ENCODE measurements around the gene TMX4. TPM values are rescaled to one million over a fixed set of nuclear protein-coding genes. Genes with fewer than 3 reads are reported as not detected.

Gene TMX4
- total RNA-seq, 1 donor from 2014 or later: 28.7 TPM

DNA sequence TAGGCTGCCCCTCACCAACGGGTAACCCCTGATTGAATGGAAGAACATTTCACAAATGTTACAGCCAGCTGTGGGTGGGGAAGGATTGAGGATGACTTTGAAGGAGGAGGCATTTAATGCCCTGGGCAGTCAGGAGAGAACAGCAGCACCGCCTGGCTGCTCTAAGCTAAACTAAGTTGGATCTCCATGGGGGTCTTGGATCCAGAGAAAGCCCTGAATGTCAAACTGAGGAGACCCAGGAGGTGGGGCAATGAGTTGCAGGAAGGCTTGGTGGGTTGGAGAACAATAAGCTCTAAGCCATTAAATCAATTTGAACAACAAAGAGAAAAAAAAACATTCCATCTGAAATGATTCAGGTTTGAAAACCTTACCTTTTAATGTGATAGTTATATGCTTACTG lies 35.4 kb downstream of the TMX4 start:
- Mint-ChIP-seq H3K9me3 (no peaks in the 10 kb centered on the region), H3K4me3 (no peak overlapping the region), H3K4me1 (peaks cover 7% of the 10 kb centered on the region), H3K27me3 (ENCODE audit: low read depth) (no peaks in the 10 kb centered on the region), H3K27ac (no peak overlapping the region), H3K36me3 (peaks cover 20% of the 10 kb centered on the region)
- TF ChIP-seq, protein P1, sequence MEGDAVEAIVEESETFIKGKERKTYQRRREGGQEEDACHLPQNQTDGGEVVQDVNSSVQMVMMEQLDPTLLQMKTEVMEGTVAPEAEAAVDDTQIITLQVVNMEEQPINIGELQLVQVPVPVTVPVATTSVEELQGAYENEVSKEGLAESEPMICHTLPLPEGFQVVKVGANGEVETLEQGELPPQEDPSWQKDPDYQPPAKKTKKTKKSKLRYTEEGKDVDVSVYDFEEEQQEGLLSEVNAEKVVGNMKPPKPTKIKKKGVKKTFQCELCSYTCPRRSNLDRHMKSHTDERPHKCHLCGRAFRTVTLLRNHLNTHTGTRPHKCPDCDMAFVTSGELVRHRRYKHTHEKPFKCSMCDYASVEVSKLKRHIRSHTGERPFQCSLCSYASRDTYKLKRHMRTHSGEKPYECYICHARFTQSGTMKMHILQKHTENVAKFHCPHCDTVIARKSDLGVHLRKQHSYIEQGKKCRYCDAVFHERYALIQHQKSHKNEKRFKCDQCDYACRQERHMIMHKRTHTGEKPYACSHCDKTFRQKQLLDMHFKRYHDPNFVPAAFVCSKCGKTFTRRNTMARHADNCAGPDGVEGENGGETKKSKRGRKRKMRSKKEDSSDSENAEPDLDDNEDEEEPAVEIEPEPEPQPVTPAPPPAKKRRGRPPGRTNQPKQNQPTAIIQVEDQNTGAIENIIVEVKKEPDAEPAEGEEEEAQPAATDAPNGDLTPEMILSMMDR (IDR thresholded peaks at IDR 0.05; ENCODE audit: unreplicated experiment): no peak
- no peak for DNase-seq (ENCODE audit: low spot score in 2 of 2, unreplicated experiment in 2 of 2)

DNA sequence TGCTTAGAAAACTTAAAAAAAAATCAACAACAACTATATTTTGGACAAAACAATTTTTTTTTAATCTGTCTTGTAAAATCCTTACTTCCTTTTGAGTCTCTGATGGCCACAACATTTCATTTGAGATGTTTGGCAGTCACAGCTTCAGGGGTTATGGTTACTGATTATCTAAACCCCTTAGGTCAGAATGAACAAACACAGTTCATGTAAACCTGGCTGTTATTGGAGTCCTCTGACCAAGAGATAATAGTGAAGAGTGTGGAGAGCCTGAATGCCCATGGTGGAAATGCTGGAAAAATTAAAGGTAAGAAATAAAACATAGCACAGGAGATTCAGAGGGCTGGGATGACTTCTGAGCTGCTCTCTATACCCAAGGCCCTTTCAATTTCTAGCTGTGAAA lies 38.2 kb downstream of the TMX4 start:
- Mint-ChIP-seq H3K27me3 (ENCODE audit: low read depth) (no peaks in the 10 kb centered on the region), H3K9me3 (no peaks in the 10 kb centered on the region), H3K4me3 (no peak overlapping the region), H3K36me3 (peaks cover 20% of the 10 kb centered on the region), H3K4me1 (peaks cover 8% of the 10 kb centered on the region), H3K27ac (no peak overlapping the region)
- TF ChIP-seq, protein P1 (IDR thresholded peaks at IDR 0.05; ENCODE audit: unreplicated experiment): no peak
- no peak for DNase-seq (ENCODE audit: low spot score in 2 of 2, unreplicated experiment in 2 of 2)

DNA sequence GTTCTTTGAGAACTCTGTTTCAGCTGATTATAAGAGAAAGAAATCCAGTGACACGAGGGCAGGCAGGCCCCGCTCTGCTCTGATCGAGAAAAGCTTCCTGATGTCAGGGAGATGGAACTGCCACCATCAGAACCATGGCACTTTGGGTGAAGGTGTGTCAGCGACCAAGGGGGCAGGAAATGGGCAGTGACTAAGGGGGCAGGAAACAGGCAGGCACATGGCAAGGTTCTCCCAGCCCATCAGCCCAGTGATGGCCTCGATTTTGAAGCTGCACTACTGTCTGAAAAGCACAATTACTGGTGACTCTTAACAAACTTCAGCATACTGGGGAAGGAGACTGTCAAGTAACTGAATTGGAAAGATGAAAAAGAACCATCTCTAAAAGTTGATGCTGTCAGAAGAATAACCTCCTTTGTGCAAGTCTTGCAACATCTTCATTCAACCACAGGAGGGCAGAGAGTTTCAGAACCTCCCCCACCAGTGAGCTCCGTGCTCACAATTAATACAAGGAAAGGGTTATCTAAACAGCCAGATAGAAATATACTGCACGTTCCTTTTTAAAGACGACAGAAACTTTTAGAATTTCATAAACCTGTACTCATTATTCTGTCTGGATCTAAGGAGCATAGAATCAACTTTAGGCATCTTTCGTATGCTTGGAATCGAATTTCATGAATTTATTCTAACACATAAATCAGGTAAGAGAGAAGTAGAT lies 39.1 kb downstream of the TMX4 start:
- peaks cover 17% of the 10 kb centered on the region for H3K36me3 Mint-ChIP-seq
- no peak overlapping the region for H3K27ac Mint-ChIP-seq
- H3K27me3 Mint-ChIP-seq (ENCODE audit: low read depth): no peaks in the 10 kb centered on the region
- H3K4me1 Mint-ChIP-seq: peaks cover 8% of the 10 kb centered on the region
- H3K4me3 Mint-ChIP-seq: no peak overlapping the region
- DNase-seq (ENCODE audit: low spot score in 2 of 2, unreplicated experiment in 2 of 2): no peak
- H3K9me3 Mint-ChIP-seq: no peaks in the 10 kb centered on the region
- TF ChIP-seq, protein P1 (IDR thresholded peaks at IDR 0.05; ENCODE audit: unreplicated experiment): peak; percentile 36

DNA sequence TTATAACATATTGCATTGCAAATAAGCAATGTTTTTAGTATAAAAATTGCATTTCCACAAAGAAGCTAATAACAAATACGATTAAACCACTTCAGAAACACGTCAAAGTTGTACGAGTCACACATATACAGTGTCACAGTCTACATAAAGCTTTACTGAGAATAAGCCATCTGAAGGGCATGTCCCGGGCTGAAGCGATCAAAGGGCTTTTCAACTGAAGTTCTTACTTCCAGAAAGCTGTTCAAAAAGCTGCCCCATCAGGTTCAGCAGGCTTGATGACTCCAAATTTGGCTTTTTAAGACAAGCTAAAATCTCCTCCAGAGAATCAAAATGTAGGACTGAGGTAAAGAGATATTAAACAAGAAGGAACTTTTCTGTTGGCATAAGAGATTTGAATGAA lies 41.9 kb downstream of the TMX4 start:
- no peak for DNase-seq (ENCODE audit: low spot score in 2 of 2, unreplicated experiment in 2 of 2)
- peaks cover 9% of the 10 kb centered on the region for H3K36me3 Mint-ChIP-seq
- no peaks in the 10 kb centered on the region for H3K9me3 Mint-ChIP-seq
- H3K27me3 Mint-ChIP-seq (ENCODE audit: low read depth): peaks cover 8% of the 10 kb centered on the region
- H3K4me3 Mint-ChIP-seq: no peak overlapping the region
- H3K27ac Mint-ChIP-seq: no peak overlapping the region
- peaks cover 8% of the 10 kb centered on the region for H3K4me1 Mint-ChIP-seq
- TF ChIP-seq, protein P1 (IDR thresholded peaks at IDR 0.05; ENCODE audit: unreplicated experiment): no peak

DNA sequence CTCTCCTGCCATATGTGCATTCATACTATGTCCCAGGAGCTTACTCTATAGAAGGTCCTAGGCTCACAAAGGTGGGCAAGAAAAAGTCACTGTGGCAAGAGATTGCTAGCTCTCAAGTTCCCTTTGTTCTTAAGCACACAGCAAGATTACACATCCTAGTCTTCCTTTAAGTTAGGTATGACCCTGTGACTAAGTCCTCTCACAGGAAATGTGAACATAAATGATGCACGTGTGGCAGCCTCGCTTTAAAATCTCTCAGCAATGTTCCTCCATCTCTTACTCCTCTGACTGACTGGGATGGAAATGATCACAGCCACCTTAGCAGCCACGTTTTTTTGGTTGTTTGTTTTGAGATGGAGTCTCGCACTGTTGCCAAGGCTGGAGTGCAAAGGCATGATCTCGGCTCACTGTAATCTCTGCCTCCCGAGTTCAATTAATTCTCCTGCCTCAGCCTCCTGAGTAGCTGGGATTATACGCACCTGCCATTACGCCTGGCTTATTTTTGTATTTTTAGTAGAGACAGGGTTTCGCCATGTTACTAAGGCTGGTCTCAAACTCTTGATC lies 43.6 kb downstream of the TMX4 start:
- Mint-ChIP-seq H3K4me1 (peaks cover 8% of the 10 kb centered on the region), H3K27ac (no peak overlapping the region), H3K36me3 (peaks cover 3% of the 10 kb centered on the region), H3K4me3 (no peak overlapping the region), H3K27me3 (ENCODE audit: low read depth) (peaks cover 15% of the 10 kb centered on the region), H3K9me3 (peaks cover 9% of the 10 kb centered on the region)
- TF ChIP-seq, protein P1 (IDR thresholded peaks at IDR 0.05; ENCODE audit: unreplicated experiment): no peak
- no peak for DNase-seq (ENCODE audit: low spot score in 2 of 2, unreplicated experiment in 2 of 2)

All from mesothelial cell of epicardium (in vitro differentiated cells).